HL-60 (cell line): ENCODE data around the gene SMARCAL1.

Experiments
- GABPA ChIP-seq: IDR thresholded peaks from 2 replicates; pipeline ENCODE4 v1.6.1; 2012; ENCODE audit warnings: low read depth
- POLR2AphosphoS5 ChIP-seq: IDR thresholded peaks from 2 replicates; pipeline ENCODE4 v1.6.1; 2012; ENCODE audit warnings: low read depth
- SPI1 ChIP-seq: IDR thresholded peaks from 2 replicates; pipeline ENCODE4 v1.6.1; 2012; ENCODE audit warnings: low read depth, mild to moderate bottlenecking, borderline replicate concordance
- TF ChIP-seq, protein P1 (sequence below): IDR thresholded peaks from one replicate; pipeline ENCODE4 v1.5.1; 2011; ENCODE audit warnings: low read length, control low read depth, inconsistent platforms; ENCODE audit not compliant: insufficient read depth
- TF ChIP-seq, protein P2 (sequence below): IDR thresholded peaks from 2 replicates; pipeline ENCODE4 v1.6.1; 2012; ENCODE audit warnings: low read depth; ENCODE audit not compliant: insufficient replicate concordance

DNA sequence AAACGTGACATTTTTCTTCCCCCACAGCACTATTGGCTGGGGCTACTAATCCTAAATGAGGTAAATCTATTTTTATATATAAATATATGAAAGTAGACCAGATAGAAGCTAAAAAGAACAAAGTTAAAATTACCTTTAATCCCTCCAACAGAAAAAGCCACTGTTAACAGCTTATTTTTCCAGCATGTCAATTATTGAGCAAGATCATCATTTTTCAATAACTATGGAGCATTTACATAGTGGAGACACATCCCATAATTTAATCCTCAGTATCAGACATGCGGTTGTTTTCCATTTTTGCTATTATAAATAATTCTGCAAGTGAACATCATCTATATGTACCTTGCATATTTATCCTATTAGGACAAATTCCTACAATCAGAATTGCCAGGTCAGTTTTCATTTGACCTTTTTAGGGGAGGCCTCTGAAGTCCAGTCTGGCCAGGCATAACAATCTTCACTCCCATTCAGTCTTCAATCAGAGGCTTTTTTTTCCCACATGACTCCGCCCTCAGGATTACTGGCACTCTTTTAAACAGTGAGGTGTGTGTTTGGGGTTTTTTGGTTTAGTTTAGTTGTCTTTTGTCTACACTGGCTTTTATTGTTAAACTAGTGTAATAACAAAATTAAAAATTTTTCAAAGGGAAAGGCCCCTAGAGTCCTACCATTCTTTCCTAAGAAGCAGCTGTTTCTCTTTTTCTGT, 29.2 kb downstream of the SMARCAL1 start:
- TF ChIP-seq, protein P1, sequence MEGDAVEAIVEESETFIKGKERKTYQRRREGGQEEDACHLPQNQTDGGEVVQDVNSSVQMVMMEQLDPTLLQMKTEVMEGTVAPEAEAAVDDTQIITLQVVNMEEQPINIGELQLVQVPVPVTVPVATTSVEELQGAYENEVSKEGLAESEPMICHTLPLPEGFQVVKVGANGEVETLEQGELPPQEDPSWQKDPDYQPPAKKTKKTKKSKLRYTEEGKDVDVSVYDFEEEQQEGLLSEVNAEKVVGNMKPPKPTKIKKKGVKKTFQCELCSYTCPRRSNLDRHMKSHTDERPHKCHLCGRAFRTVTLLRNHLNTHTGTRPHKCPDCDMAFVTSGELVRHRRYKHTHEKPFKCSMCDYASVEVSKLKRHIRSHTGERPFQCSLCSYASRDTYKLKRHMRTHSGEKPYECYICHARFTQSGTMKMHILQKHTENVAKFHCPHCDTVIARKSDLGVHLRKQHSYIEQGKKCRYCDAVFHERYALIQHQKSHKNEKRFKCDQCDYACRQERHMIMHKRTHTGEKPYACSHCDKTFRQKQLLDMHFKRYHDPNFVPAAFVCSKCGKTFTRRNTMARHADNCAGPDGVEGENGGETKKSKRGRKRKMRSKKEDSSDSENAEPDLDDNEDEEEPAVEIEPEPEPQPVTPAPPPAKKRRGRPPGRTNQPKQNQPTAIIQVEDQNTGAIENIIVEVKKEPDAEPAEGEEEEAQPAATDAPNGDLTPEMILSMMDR: no peak
- TF ChIP-seq, protein P2, sequence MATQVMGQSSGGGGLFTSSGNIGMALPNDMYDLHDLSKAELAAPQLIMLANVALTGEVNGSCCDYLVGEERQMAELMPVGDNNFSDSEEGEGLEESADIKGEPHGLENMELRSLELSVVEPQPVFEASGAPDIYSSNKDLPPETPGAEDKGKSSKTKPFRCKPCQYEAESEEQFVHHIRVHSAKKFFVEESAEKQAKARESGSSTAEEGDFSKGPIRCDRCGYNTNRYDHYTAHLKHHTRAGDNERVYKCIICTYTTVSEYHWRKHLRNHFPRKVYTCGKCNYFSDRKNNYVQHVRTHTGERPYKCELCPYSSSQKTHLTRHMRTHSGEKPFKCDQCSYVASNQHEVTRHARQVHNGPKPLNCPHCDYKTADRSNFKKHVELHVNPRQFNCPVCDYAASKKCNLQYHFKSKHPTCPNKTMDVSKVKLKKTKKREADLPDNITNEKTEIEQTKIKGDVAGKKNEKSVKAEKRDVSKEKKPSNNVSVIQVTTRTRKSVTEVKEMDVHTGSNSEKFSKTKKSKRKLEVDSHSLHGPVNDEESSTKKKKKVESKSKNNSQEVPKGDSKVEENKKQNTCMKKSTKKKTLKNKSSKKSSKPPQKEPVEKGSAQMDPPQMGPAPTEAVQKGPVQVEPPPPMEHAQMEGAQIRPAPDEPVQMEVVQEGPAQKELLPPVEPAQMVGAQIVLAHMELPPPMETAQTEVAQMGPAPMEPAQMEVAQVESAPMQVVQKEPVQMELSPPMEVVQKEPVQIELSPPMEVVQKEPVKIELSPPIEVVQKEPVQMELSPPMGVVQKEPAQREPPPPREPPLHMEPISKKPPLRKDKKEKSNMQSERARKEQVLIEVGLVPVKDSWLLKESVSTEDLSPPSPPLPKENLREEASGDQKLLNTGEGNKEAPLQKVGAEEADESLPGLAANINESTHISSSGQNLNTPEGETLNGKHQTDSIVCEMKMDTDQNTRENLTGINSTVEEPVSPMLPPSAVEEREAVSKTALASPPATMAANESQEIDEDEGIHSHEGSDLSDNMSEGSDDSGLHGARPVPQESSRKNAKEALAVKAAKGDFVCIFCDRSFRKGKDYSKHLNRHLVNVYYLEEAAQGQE: no peak
- TF ChIP-seq POLR2AphosphoS5 (no peak), SPI1 (no peak), GABPA (no peak)
